HFFc6 (cell line): ENCODE measurements around the gene ELOVL6. TPM values are rescaled to one million over a fixed set of nuclear protein-coding genes. Genes with fewer than 3 reads are reported as not detected.

Experiments
- DNase-seq: peaks from one replicate; pipeline ENCODE4 v3.0.0-alpha.2; 2018
- H3K27ac Mint-ChIP-seq: 2 replicates; pipeline ENCODE4 v1.8.0; 2020; ENCODE audit warnings: mild to moderate bottlenecking, mixed read lengths
- H3K27me3 Mint-ChIP-seq: 2 replicates; pipeline ENCODE4 v1.8.0; 2021; ENCODE audit warnings: mild to moderate bottlenecking, moderate library complexity, mixed read lengths; ENCODE audit not compliant: insufficient read depth
- H3K36me3 Mint-ChIP-seq: 2 replicates; pipeline ENCODE4 v1.8.0; 2021; ENCODE audit warnings: low read depth, mixed read lengths
- H3K4me1 Mint-ChIP-seq: 2 replicates; pipeline ENCODE4 v1.8.0; 2020; ENCODE audit warnings: low read depth, mixed read lengths
- H3K4me3 Mint-ChIP-seq: 2 replicates; pipeline ENCODE4 v1.8.0; 2020; ENCODE audit warnings: mild to moderate bottlenecking, moderate library complexity, mixed read lengths
- H3K9me3 Mint-ChIP-seq: 2 replicates; pipeline ENCODE4 v1.8.0; 2020; ENCODE audit warnings: mild to moderate bottlenecking, mixed read lengths
- total RNA-seq, 6 experiments: library from RNA; stranded (reverse); fragmentation: NEBNext Ultra II Directional; extraction: Animal tissue kit (Norgen Biotek cat#: 25700); gene quantifications; 2 replicates in 1 of 6; 3 replicates in 5 of 6; pipeline ENCODE4 v1.2.3, GENCODE V29; 2021
- TF ChIP-seq, protein P1 (sequence below): fragments of 200-600 bp; sonication (generic); IDR thresholded peaks from 2 replicates; pipeline ENCODE4 v1.5.0; 2021; ENCODE audit warnings: antibody characterized with exemption, mild to moderate bottlenecking

Gene ELOVL6
- total RNA-seq, 6 experiments from 2014 or later, result 21.0 to 26.2 (median 22.5) TPM

DNA sequence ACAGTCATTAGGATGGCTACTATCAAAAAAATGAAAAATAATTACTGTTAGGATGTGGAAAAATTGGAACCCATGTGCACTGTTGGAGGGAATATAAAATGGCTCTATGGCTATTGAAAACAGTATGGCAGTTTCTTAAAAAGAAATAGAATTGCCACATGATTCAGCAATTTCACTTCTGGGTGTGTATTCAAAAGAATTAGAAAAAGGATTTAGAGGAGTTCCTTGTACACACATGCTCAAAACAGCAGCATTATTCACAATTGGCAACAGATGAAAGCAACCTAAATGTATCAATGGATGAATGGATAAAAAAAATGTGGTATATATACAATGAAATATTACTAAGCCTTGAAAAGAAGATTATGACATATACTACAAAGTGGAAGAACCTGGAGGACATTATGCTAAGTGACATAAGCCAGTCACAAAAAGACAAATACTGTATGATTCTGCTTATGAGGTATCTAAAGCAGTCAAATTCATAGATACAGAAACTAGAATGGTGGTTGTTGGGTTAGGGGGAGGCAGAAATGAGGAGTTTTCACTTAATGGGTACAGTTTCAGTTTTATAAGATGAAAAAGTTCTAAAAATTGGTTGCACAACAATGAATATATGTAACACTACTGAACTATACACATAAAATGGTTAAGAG lies 123.2 kb downstream of the ELOVL6 start:
- Mint-ChIP-seq H3K9me3 (no peaks in the 10 kb centered on the region), H3K27ac (no peak overlapping the region), H3K27me3 (no peaks in the 10 kb centered on the region; the same call in 1 of the 2 replicates), H3K36me3 (peaks cover 6% of the 10 kb centered on the region), H3K4me3 (no peak overlapping the region), H3K4me1 (no peaks in the 10 kb centered on the region)
- no peak for DNase-seq
- TF ChIP-seq, protein P1, sequence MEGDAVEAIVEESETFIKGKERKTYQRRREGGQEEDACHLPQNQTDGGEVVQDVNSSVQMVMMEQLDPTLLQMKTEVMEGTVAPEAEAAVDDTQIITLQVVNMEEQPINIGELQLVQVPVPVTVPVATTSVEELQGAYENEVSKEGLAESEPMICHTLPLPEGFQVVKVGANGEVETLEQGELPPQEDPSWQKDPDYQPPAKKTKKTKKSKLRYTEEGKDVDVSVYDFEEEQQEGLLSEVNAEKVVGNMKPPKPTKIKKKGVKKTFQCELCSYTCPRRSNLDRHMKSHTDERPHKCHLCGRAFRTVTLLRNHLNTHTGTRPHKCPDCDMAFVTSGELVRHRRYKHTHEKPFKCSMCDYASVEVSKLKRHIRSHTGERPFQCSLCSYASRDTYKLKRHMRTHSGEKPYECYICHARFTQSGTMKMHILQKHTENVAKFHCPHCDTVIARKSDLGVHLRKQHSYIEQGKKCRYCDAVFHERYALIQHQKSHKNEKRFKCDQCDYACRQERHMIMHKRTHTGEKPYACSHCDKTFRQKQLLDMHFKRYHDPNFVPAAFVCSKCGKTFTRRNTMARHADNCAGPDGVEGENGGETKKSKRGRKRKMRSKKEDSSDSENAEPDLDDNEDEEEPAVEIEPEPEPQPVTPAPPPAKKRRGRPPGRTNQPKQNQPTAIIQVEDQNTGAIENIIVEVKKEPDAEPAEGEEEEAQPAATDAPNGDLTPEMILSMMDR, result no peak

GRCh38 chr4:110074570-110074969 lies 123.8 kb downstream of the ELOVL6 start:
- H3K27me3 Mint-ChIP-seq, result no peaks in the 10 kb centered on the region; the same call in 1 of the 2 replicates
- H3K36me3 Mint-ChIP-seq, result peaks cover 6% of the 10 kb centered on the region
- no peak overlapping the region for H3K4me3 Mint-ChIP-seq
- no peak for DNase-seq
- TF ChIP-seq, protein P1, result no peak
- H3K9me3 Mint-ChIP-seq, result no peaks in the 10 kb centered on the region
- H3K27ac Mint-ChIP-seq, result no peak overlapping the region
- H3K4me1 Mint-ChIP-seq, result no peaks in the 10 kb centered on the region

- Mint-ChIP-seq H3K9me3 (no peaks in the 10 kb centered on the region), H3K4me1 (no peaks in the 10 kb centered on the region), H3K27ac (no peak overlapping the region), H3K27me3 (no peaks in the 10 kb centered on the region; the same call in 1 of the 2 replicates), H3K4me3 (no peak overlapping the region), H3K36me3 (peaks cover 6% of the 10 kb centered on the region; the same call in 1 of the 2 replicates)
- TF ChIP-seq, protein P1, result no peak
- DNase-seq, result no peak
These were observed 125.2 kb downstream of the ELOVL6 start for GRCh38 chr4:110073053-110073845.

DNA sequence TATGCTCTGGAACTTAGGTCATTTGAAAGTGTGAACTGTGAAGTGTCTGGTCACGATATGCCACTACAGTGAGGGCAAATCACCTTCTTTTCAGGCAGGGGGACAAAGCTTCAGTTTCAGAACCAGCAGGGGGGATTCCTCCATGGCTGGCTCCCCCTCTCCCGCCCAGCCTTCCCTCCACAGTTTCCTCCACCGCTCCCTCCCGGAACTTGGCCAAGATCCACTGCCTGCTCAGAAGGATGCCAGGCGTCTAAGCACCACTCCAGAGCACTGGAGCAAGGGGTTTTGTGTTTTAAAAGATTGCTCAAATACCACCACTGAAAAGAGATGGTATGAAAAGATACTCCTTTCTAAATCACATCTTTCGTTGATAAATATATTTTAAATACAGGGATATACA lies 126.9 kb downstream of the ELOVL6 start:
- TF ChIP-seq, protein P1, result no peak
- H3K27me3 Mint-ChIP-seq, result no peaks in the 10 kb centered on the region; the same call in 1 of the 2 replicates
- H3K4me3 Mint-ChIP-seq, result no peak overlapping the region
- no peaks in the 10 kb centered on the region for H3K36me3 Mint-ChIP-seq
- no peaks in the 10 kb centered on the region for H3K9me3 Mint-ChIP-seq
- no peaks in the 10 kb centered on the region for H3K4me1 Mint-ChIP-seq
- H3K27ac Mint-ChIP-seq, result no peak overlapping the region
- no peak for DNase-seq

- Mint-ChIP-seq H3K4me3 (no peak overlapping the region), H3K4me1 (no peaks in the 10 kb centered on the region), H3K9me3 (no peaks in the 10 kb centered on the region), H3K27me3 (no peaks in the 10 kb centered on the region; the same call in 1 of the 2 replicates), H3K27ac (no peak overlapping the region), H3K36me3 (no peaks in the 10 kb centered on the region)
- DNase-seq, result no peak
- TF ChIP-seq, protein P1, result no peak
These were observed 130.2 kb downstream of the ELOVL6 start for GRCh38 chr4:110068248-110068647.
